Left cardiac atrium (tissue), 4 donors: ENCODE measurements around the gene PLA2G2C. TPM values are rescaled to one million over a fixed set of nuclear protein-coding genes. Genes with fewer than 3 reads are reported as not detected.

Experiments
- ATAC-seq, 2 donors: fragments of 200-7000 bp; cut with Tn5 transposase; one replicate each; pipeline ENCODE4 v1.9.1; 2020; ENCODE audit warnings: mild to moderate bottlenecking in 2 of 2, moderate library complexity in 2 of 2
- DNase-seq: peaks from one replicate; pipeline ENCODE4 v3.0.0-alpha.2; 2020
- intact Hi-C, 2 donors: fragments of 100-400 bp; cut with DNase I; formaldehyde crosslinking; loops; one replicate each; pipeline versions ENCODE4 v1.14.1 to v1.15.1; 2022 to 2023
- total RNA-seq, 2 donors: library from RNA; stranded (reverse); fragmentation: NEBNext Ultra II Directional; extraction: Animal tissue kit (Norgen Biotek cat#: 25700); gene quantifications; one replicate each; pipeline ENCODE4 v1.2.1, GENCODE V29; 2021
- donor health status: DM: no; HTN: yes; CAD: no.
- donor health status: DM: no; HTN: yes; CAD: no; lungs with severe emphysema.
- donor health status: DM: yes; HTN: yes; CAD: no.
- donor health status: Dilated cardiomyopathy.

PLA2G2C gene
- total RNA-seq, 2 donors from 2014 or later: not detected

DNA sequence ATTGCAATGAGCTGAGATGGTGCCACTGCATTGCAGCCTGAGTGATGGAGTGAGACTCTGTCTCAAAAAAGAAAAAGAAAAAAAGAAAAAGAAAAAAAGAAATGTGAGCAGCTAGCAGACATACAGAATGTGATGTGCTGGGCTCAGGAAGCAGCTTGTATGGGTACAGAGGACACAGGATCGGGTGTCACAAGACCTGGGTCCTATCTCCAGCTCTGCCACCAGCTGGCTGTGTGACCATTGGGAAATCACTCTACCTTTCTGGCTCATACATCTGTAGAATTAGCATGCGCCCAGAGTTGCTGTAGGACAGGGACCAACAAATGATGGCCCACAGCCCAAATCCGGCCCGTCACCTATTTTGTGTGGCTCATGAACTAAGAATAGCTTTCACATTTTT, 3.3 kb upstream of the PLA2G2C start:
- ATAC-seq (no peak), DNase-seq (no peak)
- intact Hi-C loops: loop anchor here in 1 of 2 donors (10.0 kb wide), 1 partner anchor 85 kb away; no protein-coding TSS in a partner anchor

DNA sequence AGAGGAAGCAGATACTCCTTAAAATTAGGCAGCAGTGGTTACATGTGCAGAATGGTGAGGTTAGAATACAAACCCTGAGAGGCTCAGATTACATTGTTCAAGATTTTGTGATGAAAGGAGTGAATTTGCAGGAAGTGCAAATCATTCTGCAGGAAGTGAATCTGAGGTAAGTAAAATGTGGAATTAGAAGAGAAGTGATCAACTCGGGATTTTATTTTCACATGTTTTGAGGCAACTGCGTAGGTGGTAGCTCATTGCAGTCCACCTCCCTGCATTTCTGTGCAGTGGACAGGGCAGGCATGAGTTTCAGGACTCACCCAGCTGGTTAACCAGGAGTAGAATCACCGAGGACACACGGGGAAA, 2.1 kb upstream of the PLA2G2C start:
- intact Hi-C loops: no loop called here
- no peak for DNase-seq
- ATAC-seq: no peak

DNA sequence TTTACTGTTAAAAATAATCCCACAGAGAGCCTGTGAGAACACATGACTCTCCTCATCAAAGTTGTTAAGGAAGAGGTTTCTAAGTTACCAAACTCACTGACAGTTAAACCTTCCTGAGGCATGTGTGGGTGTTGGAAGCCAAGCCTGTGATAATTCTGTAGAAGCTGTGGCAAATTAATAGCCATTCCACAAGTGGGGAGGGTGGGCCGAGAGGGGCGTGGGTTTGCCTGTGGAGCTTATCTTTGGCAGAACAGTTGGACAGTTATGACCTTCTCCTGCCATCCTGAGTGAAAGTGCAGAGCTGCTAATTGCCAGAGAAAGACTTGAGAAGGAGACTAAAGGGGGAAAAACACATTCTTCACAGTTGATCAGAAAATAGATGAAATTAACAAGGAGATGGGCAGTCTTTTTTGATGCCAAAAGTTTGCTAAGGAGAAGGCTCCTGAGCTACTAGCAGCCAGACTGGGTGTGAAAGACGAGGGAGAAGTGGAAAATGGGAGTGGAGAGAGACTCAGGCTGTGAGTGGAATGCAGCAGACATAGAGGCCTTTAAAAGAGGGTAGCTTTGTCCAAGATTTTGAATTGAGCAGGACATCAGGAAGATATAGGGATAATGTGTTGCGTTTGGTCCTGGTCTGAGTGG, 1.6 kb upstream of the PLA2G2C start:
- ATAC-seq (peak in 1 of 2 donors; percentile 6), DNase-seq (no peak)
- intact Hi-C loops: no loop called here

DNA sequence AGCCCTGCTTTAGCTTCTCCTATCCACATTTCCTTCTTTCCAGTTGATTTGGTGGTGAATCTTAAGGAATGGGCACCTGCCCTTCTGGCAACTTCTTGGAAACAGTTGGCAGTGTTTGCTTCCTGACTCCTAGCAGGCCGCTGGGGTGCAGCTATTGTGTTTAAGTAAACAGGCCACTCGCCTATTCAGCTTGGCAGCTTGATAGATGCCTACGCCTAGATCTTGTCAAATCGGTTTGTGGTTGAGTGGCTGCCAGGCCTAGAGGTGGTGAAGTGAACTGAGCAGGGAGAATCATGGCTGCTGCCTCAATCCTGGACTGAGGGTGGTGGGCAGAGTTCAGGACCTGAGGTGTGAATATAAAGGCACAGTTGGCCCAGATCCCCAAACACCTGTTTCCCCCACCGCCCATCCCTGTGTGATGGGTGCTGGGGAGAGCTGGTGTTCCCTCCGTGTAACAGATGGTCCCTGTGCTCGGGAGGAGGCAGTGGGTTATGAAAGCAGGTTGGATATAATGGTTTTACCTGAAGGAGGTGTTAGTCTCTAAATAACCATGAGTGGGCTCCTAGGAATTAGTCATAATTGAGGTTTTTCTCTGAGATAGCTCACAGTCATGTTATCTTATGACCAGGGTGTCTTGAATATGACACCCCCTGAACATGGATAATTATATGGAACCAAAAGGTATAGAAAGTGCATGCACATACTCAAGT, 940 bp upstream of the PLA2G2C start:
- DNase-seq (peak; percentile 55), ATAC-seq (peak in 1 of 2 donors; percentile 44)
- intact Hi-C loops: no loop called here

DNA sequence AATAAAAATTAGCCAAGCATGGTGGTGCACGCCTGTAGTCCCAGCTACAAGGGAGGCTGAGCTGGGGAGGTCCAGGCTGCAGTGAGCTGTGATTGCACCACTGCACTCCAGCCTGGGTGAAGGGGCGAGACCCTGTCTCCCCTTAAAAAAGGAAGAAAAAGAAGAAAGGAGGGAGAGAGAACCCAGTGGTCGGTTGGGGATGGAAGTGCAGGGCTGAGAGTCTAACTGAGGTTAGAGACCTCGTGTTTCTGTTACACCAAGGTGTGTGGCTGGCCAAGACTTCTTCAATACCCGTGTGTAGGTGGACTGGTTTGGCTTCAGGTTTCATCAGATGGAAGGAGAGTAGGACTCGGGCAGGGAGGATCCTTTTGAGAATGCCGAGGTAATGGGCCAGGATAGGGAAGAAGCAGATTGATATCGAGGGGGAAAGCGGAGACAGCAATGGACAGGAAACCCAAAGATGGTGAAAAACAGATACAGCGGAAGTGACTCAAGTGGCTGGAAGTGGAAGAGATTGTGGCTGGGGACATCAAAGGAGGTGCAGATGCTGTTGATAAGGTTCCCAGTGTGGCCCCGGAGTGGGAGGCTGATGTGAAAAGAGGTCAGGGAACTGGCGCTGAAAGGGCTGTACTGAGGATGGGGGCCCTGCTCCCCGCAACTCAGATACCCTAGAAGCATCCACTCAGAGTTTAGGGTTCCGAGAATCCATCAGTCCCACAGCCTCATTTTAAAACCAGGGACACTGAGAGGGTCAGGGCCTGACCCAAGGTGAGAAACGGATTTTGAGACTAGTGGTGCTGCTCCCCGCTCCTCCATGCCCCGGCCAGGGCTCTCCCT, 1.1 kb downstream of the PLA2G2C start:
- intact Hi-C loops: no loop called here
- DNase-seq: no peak
- no peak for ATAC-seq

DNA sequence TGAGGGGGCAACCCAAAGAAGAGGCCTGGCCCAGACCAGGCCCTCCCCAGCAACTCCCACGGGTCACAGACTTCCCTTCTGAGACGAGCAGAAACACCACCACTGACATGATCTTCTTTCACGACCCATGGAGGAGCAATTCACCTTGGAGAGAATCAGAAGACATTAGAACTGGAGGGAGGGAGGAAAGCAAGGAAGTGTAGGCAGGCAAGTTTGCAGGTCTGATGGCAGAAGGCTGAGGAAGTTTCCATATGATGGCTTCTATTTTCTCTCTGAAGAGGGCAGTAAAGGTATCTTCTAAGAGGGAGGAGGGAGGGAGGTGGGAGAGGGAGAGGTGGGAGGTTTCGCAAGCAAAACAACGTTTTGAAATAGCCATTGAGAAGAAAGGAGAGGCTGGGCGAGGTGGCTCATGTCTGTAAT, 1.8 kb downstream of the PLA2G2C start:
- ATAC-seq (no peak), DNase-seq (no peak)
- intact Hi-C loops: no loop called here

DNA sequence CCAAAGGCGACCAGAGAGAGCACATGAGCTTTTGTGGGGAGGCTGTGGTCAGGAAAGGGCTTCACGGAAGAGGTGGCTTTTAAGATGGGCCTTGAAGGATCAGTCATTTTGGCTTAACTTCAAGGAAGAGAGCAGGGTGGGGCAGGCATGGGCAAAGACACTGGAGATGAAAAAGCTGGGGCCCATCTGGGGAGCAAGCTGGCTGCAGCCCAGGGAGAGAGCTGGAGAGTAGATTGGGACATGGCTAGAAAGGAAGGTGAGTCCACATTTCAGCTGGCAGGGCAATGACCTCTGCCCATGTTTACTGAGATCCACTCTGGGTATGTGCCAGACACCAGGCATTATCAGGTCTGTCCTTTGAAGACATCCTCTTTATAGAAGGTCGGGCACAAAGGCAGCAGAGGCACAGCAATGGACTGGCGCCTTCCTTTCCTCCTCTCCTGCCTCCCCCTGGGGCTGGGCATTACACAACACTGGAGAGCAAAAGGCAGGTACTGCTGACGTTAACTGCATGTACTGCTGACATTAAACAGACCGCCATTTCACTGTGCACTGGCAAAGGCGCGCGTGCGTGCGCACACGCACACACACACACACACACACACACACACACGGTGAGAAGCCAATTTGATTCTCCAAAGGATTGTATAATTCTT, 2.6 kb downstream of the PLA2G2C start:
- ATAC-seq (peak in 1 of 2 donors; percentile 25), DNase-seq (no peak)
- intact Hi-C loops: no loop called here

DNA sequence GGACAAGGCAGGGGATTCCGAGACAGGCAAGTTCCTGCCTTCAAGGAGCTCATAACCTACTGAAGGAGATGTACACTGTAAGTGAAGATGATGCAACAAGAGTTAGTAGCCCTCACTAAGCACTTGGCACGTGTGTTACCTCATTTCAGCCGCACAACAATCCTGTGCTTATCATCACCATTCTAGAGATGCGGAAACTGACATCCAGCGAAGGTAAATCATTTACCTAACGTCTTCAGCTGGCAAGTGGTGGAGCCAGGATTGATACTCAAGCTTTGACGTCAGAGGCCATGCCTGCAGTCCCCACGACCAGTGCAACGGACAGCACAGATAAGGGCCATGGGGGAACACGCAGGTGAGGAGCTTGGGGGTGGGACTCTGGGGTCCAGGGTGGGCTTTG, 3.3 kb downstream of the PLA2G2C start:
- ATAC-seq (no peak), DNase-seq (no peak)
- intact Hi-C loops: no loop called here

DNA sequence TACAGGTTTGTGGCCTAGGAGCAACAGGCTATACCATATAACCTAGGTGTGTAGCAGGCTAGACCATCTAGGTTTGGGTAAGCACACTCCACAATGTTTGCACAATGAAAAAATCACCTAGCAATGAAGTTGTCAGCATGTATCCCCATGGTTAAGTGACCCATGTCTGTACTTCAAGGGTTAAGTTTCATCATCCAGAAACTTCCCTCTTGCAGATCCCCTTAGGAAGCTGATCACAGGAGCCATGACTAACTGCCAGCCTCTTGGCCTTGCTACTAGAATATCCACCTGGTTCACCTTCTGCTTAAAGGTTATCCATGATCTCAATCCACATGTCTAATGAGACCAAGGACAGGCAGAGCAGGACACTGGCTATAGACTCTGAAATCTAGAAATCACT, 3.9 kb downstream of the PLA2G2C start:
- DNase-seq: no peak
- intact Hi-C loops: no loop called here
- ATAC-seq: no peak

DNA sequence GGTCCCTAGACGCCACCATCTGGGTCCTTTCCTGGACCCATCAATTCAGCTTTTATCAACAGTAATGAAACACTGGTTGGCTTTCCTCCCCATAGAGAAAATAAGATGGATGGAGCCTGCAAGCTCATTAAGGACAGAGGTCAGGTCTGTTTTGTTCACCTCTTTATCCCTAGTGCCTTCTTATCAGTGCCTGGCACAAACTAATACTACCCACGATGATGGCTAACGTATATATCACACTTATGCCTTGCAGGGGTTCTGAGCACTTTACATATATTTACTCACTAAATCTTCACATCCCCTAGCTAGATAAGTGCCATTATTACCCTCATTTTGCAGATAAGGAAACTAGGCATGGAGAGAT, 5.5 kb downstream of the PLA2G2C start:
- intact Hi-C loops: no loop called here
- DNase-seq (no peak), ATAC-seq (no peak)

DNA sequence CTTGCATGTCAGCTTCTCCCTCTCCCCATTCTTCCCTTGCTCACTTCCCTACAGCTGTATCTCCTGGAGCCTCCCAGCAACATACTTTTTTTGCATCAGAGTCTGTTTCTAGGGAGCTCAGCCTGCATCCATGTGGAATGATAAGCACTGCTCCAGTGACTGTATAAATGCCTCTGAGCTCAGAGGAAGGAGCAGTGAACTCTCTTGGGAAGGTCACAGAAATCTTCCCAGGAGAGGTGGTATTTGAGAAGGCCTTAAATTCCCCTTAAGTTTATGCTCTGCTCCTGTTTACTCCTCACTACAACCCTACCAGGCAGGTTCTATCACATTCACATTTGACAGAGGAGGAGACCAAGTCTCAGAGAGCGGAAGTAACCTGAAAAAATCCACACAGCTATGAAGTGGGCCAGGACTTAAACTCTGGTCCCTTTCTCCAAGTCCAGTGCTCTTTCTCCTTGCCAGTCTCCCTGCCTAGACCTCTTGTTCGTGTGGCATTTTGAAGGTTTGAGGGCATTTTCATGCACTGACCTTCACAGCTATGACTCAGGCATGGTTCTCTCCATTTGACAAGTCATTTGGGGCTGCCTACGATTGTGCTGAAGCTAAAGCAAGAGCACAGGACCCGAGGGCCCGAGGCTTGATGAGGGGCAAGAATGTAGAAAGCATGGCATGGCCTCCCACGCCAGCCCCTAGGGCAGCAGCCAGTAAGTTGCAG, 6.0 kb downstream of the PLA2G2C start:
- ATAC-seq (no peak), DNase-seq (no peak)
- intact Hi-C loops: no loop called here

DNA sequence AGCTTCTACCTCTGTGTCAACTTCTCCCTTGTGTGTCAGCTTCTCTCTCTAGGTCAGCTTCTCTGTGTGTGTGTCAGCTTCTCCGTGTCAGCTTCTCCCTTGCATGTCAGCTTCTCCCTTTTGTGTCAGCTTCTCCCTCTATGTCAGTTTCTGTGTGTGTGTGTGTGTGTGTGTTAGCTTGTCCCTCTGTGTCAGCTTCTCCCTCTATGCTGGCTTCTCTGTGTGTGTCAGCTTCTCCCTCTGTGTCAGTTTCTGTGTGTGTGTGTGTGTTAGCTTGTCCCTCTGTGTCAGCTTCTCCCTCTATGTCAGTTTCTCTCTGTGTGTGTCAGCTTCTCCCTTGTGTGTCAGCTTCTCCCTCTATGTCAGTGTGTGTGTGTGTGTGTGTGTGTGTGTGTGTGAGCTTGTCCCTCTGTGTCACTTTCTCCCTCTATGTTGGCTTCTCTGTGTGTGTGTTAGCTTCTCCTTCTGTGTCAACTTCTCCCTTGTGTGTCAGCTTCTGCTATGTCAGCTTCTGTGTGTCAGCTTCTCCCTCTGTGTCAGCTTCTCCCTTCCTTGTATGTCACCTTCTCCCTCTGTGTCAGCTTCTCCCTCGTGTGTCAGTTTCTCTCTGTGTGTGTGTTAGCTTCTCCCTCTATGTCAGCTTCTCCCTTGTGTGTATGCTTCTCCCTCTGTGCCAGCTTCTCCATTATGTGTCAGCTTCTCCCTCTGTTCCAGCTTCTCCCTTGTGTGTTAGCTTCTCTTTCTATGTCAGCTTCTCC, 6.8 kb downstream of the PLA2G2C start:
- ATAC-seq: no peak
- intact Hi-C loops: no loop called here
- DNase-seq: no peak

DNA sequence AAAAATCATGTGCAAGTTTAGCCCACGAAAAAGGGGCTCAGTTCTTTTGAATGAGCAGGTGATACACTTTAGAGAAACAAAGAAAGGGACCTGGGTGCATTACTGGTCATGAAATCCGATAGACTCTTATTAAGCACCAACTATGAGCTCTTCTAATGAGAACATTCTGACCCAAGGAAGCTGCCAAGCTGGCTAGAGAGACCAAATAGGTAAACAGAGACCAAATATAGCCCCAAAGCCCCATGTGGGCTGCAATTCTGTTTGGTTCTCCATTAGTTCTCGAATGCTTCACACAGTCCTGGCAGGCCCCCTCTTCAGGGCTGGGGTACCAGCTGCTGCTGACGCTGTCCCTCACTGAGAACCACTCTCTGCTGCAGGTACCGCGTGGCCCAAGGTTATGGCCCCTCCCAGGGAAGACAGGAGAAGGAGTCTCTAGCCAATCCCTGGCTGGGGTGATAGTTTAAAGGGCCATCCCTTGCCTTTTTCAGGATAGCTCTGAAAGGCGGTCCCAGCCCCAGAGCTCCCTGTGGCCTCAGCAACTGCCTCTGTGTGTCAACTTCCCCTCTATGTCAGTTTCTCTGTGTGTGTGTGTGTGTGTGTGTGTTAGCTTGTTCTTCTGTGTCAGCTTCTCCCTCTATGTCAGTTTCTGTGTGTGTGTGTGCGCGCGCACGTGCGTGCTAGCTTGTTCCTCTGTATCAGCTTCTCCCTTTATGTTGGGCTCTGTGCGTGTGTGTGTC, 7.5 kb downstream of the PLA2G2C start:
- ATAC-seq (no peak), DNase-seq (no peak)
- intact Hi-C loops: no loop called here

DNA sequence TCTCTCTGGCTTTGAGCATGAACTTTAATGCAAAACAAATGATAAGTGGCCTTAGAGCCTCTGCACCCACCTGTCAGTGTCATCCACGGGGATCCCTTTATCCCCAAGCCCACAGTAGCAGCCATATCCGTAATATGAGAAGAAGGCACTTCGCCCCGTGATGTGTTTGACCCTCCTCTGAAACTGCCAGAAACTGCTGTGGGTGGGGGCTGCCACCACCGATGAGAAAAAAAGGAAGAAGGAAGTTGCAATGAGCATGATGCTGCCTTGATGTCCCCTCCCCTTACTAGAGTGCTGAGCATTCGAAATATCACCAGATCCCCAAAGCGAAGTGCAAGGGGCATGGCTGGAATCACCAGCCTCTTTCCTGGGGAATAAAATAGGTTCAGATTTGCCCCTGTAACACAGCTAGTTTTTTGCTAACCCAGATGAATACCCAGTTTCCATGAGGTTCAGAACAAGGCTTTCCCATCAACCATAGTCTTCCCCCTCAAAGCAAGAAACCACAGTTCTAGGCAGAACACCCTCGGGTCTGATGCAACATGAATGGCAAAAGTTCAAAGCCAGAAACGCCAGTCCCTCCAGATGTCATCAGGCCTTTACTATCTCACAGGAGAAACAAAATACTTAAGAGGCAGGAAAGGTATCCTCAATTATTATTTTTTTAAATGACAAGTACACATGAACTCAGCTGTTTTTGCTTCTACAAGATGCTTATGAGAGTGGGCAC, 11.2 kb downstream of the PLA2G2C start:
- peak in 1 of 2 donors; percentile 46 for ATAC-seq
- intact Hi-C loops: no loop called here
- no peak for DNase-seq

DNA sequence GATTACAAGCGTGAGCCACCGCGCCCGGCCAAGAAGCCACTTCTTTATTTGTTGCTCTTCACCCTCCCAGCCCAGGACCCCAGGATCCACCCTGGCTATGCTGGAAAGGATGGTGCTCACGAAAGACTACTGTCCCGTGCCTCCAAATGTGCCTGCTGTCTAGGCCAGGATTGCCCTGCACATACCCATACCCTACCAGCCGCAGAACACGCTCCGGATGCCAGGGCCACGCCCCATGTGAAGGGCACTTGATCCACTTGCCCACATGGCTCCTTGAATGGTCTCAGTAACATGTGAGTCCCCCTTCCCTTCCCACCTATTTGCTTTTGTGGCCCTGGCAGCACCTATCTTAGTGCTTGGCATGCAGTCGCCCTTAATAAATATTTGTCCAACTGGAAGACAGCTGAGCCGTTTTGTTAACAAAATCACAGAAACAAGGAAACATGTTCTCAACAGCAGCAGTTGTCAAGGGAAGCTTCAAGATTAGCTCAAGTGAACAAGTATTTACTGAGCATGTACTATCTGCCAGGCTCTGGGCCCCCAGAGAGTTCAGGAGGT, 14.2 kb downstream of the PLA2G2C start:
- DNase-seq: no peak
- ATAC-seq: no peak
- intact Hi-C loops: no loop called here

DNA sequence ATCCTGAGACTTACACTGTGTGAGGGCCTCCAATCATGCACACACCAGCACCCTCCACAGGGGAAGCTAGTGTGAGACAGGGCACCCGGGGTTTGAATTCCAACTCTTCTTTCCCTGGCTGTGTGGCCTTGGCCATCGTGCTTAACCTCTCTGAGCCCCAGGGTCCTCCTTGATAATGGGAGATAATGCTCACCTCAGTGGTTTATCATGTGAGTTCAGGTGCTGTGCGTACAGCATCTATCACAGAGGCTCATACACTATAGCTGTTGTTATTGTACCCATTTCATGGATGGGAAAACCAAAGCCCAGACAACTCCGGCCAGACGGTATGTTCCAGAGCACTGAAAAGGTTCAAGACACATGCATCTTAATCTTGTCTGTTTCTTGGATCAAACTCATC, 16.4 kb downstream of the PLA2G2C start:
- no peak for DNase-seq
- ATAC-seq: no peak
- intact Hi-C loops: no loop called here
